ENCODE measurements around the gene ALPL.
"Not testable (repeated sequence)": the region's sequence is repeated elsewhere in the genome, so short reads cannot be mapped to it uniquely, and the experiment has no call there.

ALPL gene

GRCh38 chr1:21507511-21508270 lies 1.5 kb upstream of the ALPL start:
- DNase-seq (ENCODE audit: extremely low read depth in 1 of 2, low read depth in 1 of 2), result no peak

GRCh38 chr1:21508580-21509350 lies 458 bp upstream of the ALPL start:
- DNase-seq (ENCODE audit: extremely low read depth in 1 of 2, low read depth in 1 of 2), result peak; percentile 24

- DNase-seq (ENCODE audit: extremely low read depth in 1 of 2, low read depth in 1 of 2), result no peak
These were observed 880 bp downstream of the ALPL start for GRCh38 chr1:21510113-21510493.

- no peak for DNase-seq (ENCODE audit: extremely low read depth in 1 of 2, low read depth in 1 of 2)
These were observed 1.8 kb downstream of the ALPL start for GRCh38 chr1:21510885-21511578.

- no peak for DNase-seq (ENCODE audit: extremely low read depth in 1 of 2, low read depth in 1 of 2)
These were observed 2.6 kb downstream of the ALPL start for GRCh38 chr1:21511579-21512522.

- DNase-seq (ENCODE audit: extremely low read depth in 1 of 2, low read depth in 1 of 2), result no peak
These were observed 5.0 kb downstream of the ALPL start for GRCh38 chr1:21514245-21514644.

GRCh38 chr1:21517161-21517589 lies 8.0 kb downstream of the ALPL start:
- no peak for DNase-seq (ENCODE audit: extremely low read depth in 1 of 2, low read depth in 1 of 2)

- DNase-seq (ENCODE audit: extremely low read depth in 1 of 2, low read depth in 1 of 2), result no peak
These were observed 8.6 kb downstream of the ALPL start for GRCh38 chr1:21517660-21518480.

GRCh38 chr1:21518774-21519455 lies 9.7 kb downstream of the ALPL start:
- no peak for DNase-seq (ENCODE audit: extremely low read depth in 1 of 2, low read depth in 1 of 2)

- DNase-seq (ENCODE audit: extremely low read depth in 1 of 2, low read depth in 1 of 2), result not testable (repeated sequence)
These were observed 10.4 kb downstream of the ALPL start for GRCh38 chr1:21519486-21520070.

GRCh38 chr1:21520899-21521716 lies 11.9 kb downstream of the ALPL start:
- DNase-seq (ENCODE audit: extremely low read depth in 1 of 2, low read depth in 1 of 2), result no peak

GRCh38 chr1:21521717-21522060 lies 12.5 kb downstream of the ALPL start:
- DNase-seq (ENCODE audit: extremely low read depth in 1 of 2, low read depth in 1 of 2), result no peak

GRCh38 chr1:21522525-21523038 lies 13.4 kb downstream of the ALPL start:
- DNase-seq (ENCODE audit: extremely low read depth in 1 of 2, low read depth in 1 of 2), result no peak

- no peak for DNase-seq (ENCODE audit: extremely low read depth in 1 of 2, low read depth in 1 of 2)
These were observed 14.1 kb downstream of the ALPL start for GRCh38 chr1:21523297-21523813.

- no peak for DNase-seq (ENCODE audit: extremely low read depth in 1 of 2, low read depth in 1 of 2)
These were observed 15.0 kb downstream of the ALPL start for GRCh38 chr1:21524220-21524619.

GRCh38 chr1:21524686-21525339 lies 15.6 kb downstream of the ALPL start:
- no peak for DNase-seq (ENCODE audit: extremely low read depth in 1 of 2, low read depth in 1 of 2)

GRCh38 chr1:21525340-21525717 lies 16.1 kb downstream of the ALPL start:
- DNase-seq (ENCODE audit: extremely low read depth in 1 of 2, low read depth in 1 of 2), result no peak
